GM19351 (cell line): ENCODE data around the gene SLC29A3.

Experiments
- ATAC-seq: cut with Tn5 transposase; IDR thresholded peaks from one replicate; pipeline ENCODE4 v1.9.1; 2021; ENCODE audit warnings: mild to moderate bottlenecking, moderate library complexity; ENCODE audit not compliant: unreplicated experiment

Gene SLC29A3

DNA sequence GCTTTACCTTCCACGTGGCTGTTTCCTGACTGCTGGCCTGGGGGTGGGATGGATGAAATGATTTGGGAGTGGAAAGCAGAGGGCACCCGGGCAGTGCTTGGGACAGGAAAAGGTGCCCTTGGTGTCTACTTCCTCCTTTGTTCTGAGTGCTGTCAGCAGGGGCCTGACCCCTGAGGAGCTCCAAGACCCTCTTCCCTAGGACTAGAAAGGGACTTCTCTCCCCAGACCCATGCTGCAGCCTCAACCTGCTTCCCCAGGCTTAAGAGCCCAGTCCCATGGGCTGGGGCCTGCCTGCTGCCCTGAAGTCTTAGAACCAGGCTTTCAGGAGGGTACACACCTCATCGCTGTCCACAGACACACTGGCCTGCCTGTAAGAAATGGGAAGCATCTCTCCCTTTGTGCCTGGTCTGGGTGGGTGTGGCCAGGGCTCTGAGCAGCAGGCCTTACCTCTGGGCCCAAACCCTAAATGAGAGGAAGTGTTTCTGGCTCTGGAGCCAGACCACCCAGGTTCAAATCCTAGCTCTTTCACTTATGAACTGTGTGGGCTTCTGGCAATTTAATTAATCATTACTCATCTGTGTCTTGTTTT is 90.6 kb downstream of the SLC29A3 start:
- no peak for ATAC-seq
